Fibroblast of the aortic adventitia (primary cell): ENCODE measurements around the gene MALT1. TPM values are rescaled to one million over a fixed set of nuclear protein-coding genes. Genes with fewer than 3 reads are reported as not detected.
A peak's percentile ranks its signal among the peaks of the same experiment; 100 is the strongest.

Source experiments
- DNase-seq: peaks from one replicate; pipeline ENCODE4 v3.0.0-alpha.2; 2010; ENCODE audit warnings: low read depth
- H3K4me3 ChIP-seq: 2 replicates; pipeline ENCODE4 v1.5.1; 2011; ENCODE audit warnings: low read depth, mild to moderate bottlenecking, control low read depth, low read length, moderate library complexity
- CTCF ChIP-seq: IDR thresholded peaks from 2 replicates; pipeline ENCODE4 v1.5.1; 2011; ENCODE audit warnings: mild to moderate bottlenecking, low read length, control low read depth, inconsistent platforms; ENCODE audit not compliant: insufficient read depth
- total RNA-seq: library from RNA; depleted of rRNA; stranded (reverse); fragments of >200 nt; gene quantifications from 2 replicates; pipeline ENCODE4 v1.2.3, GENCODE V29; 2012; ENCODE audit warnings: low replicate concordance

MALT1 gene
- total RNA-seq, 1 donor = 18.3 TPM

- DNase-seq = no peak
- H3K4me3 ChIP-seq = no peak overlapping the region
- no peak for TF ChIP-seq CTCF
Measured at GRCh38 chr18:58777471-58777870, 106.2 kb downstream of the MALT1 start.

- TF ChIP-seq CTCF = no peak
- no peak for DNase-seq
- no peak overlapping the region for H3K4me3 ChIP-seq
Measured at GRCh38 chr18:58779529-58779928, 108.3 kb downstream of the MALT1 start.

GRCh38 chr18:58780045-58780444 is 108.8 kb downstream of the MALT1 start:
- DNase-seq = no peak
- H3K4me3 ChIP-seq = no peak overlapping the region
- TF ChIP-seq CTCF = no peak

- DNase-seq = peak; percentile 84
- H3K4me3 ChIP-seq = no peak overlapping the region
- peak; percentile 74 for TF ChIP-seq CTCF
Measured at GRCh38 chr18:58781627-58782194, 110.4 kb downstream of the MALT1 start.

- TF ChIP-seq CTCF = no peak
- DNase-seq = no peak
- no peak overlapping the region for H3K4me3 ChIP-seq
Measured at GRCh38 chr18:58784601-58785137, 113.4 kb downstream of the MALT1 start.

GRCh38 chr18:58785171-58785805 is 114.0 kb downstream of the MALT1 start:
- no peak overlapping the region for H3K4me3 ChIP-seq
- peak; percentile 85 for DNase-seq
- TF ChIP-seq CTCF = peak; percentile 26

- no peak overlapping the region for H3K4me3 ChIP-seq
- no peak for TF ChIP-seq CTCF
- DNase-seq = no peak
Measured at GRCh38 chr18:58785870-58786269, 114.6 kb downstream of the MALT1 start.
